Calu3 (cell line): ENCODE results near the gene DNM1L. TPM values are rescaled to one million over a fixed set of nuclear protein-coding genes. Genes with fewer than 3 reads are reported as not detected.

Experiments
- Bru-seq: library from RNA; stranded (reverse); fragments of 400-500 nt; gene quantifications from one replicate; lab custom pipeline; 2021; lab: Mats Ljungman, UMichigan
- BruChase-seq, 2 experiments: library from RNA; stranded (reverse); fragments of 400-500 nt; gene quantifications; one replicate each; lab custom pipeline; 2021; lab: Mats Ljungman, UMichigan
- BruUV-seq: library from RNA; stranded (reverse); fragments of 400-500 nt; replicated peaks from 2 replicates; lab custom pipeline; 2021; lab: Mats Ljungman, UMichigan
- CTCF ChIA-PET: fragments of 300-600 bp; sonication (Branson Sonifier 250); formaldehyde crosslinking; loops from one replicate; lab custom pipeline; 2022; ENCODE audit warnings: antibody characterized with exemption; lab: Charles Lee
- DNase-seq: peaks from one replicate; pipeline ENCODE4 v3.0.0; 2022
- H3K27ac Mint-ChIP-seq: one replicate; pipeline ENCODE4 v1.8.0; 2022; ENCODE audit warnings: mixed read lengths; ENCODE audit not compliant: unreplicated experiment
- H3K27me3 Mint-ChIP-seq: one replicate; pipeline ENCODE4 v1.8.0; 2022; ENCODE audit warnings: mixed read lengths; ENCODE audit not compliant: unreplicated experiment
- H3K36me3 Mint-ChIP-seq: one replicate; pipeline ENCODE4 v1.8.0; 2022; ENCODE audit warnings: mild to moderate bottlenecking, moderate library complexity, mixed read lengths; ENCODE audit not compliant: insufficient read depth, unreplicated experiment
- H3K4me1 Mint-ChIP-seq: one replicate; pipeline ENCODE4 v1.8.0; 2022; ENCODE audit warnings: mild to moderate bottlenecking, low read depth, mixed read lengths; ENCODE audit not compliant: unreplicated experiment
- H3K4me3 Mint-ChIP-seq: one replicate; pipeline ENCODE4 v1.8.0; 2022; ENCODE audit warnings: mild to moderate bottlenecking, low read depth, moderate library complexity, mixed read lengths; ENCODE audit not compliant: unreplicated experiment
- H3K9me3 Mint-ChIP-seq: one replicate; pipeline ENCODE4 v1.8.0; 2022; ENCODE audit warnings: low read depth, mixed read lengths; ENCODE audit not compliant: unreplicated experiment
- intact Hi-C: fragments of 100-400 bp; cut with micrococcal nuclease; formaldehyde crosslinking; loops from one replicate; pipeline ENCODE4 v1.10.0; 2022; ENCODE audit not compliant: unreplicated experiment
- long read RNA-seq: library from polyadenylated mRNA; stranded (forward); transcript quantifications from one replicate; pipeline ENCODE4 v2.0.0, GENCODE V29; 2022
- total RNA-seq: library from RNA; stranded (reverse); gene quantifications from 2 replicates; pipeline ENCODE4 v1.2.3, GENCODE V29; 2022
- TF ChIP-seq, protein P1 (sequence below): fragments of 200-600 bp; IDR thresholded peaks from one replicate; pipeline ENCODE4 v1.8.0; 2022; ENCODE audit warnings: antibody characterized with exemption; ENCODE audit not compliant: unreplicated experiment

DNM1L gene
- total RNA-seq = 74.6 and 77.3 TPM in 2 replicates
- Bru-seq, nascent RNA = percentile 79 among the genes with signal in this experiment
- percentile 80 among the genes with signal in this experiment for BruChase-seq, experiment 1, labeled RNA remaining after a 6-hour chase
- percentile 74 among the genes with signal in this experiment for BruChase-seq, experiment 2, labeled RNA remaining after a 2-hour chase
- long read RNA-seq, full-length matches to known transcripts = 24 of 35 reads
- long read RNA-seq, partial matches to known transcripts = 3 of 35 reads
- long read RNA-seq, other reads (novel, unspliced or antisense) = 8 of 35 reads

- Mint-ChIP-seq H3K27ac (peak within 1 kb of the TSS; percentile 65), H3K4me1 (peaks cover 9% of the 10 kb centered on the region), H3K27me3 (no peaks in the 10 kb centered on the region), H3K4me3 (peak within 1 kb of the TSS; percentile 75), H3K9me3 (no peaks in the 10 kb centered on the region), H3K36me3 (peaks cover 18% of the 10 kb centered on the region)
- DNase-seq = peak; percentile 96
- intact Hi-C loops = no loop called here
- TF ChIP-seq, protein P1, sequence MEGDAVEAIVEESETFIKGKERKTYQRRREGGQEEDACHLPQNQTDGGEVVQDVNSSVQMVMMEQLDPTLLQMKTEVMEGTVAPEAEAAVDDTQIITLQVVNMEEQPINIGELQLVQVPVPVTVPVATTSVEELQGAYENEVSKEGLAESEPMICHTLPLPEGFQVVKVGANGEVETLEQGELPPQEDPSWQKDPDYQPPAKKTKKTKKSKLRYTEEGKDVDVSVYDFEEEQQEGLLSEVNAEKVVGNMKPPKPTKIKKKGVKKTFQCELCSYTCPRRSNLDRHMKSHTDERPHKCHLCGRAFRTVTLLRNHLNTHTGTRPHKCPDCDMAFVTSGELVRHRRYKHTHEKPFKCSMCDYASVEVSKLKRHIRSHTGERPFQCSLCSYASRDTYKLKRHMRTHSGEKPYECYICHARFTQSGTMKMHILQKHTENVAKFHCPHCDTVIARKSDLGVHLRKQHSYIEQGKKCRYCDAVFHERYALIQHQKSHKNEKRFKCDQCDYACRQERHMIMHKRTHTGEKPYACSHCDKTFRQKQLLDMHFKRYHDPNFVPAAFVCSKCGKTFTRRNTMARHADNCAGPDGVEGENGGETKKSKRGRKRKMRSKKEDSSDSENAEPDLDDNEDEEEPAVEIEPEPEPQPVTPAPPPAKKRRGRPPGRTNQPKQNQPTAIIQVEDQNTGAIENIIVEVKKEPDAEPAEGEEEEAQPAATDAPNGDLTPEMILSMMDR = no peak
- CTCF ChIA-PET = no interaction called here
- no TSS peak for BruUV-seq
These were observed at the start of gene DNM1L for GRCh38 chr12:32679091-32679919. Gene DNM1L (plus strand): TSS chr12:32679301. CDS start chr12:32679364, 63 bp downstream.

- H3K4me3 Mint-ChIP-seq = no peak overlapping the region
- peaks cover 23% of the 10 kb centered on the region for H3K36me3 Mint-ChIP-seq
- H3K4me1 Mint-ChIP-seq = no peaks in the 10 kb centered on the region
- H3K27ac Mint-ChIP-seq = no peak overlapping the region
- TF ChIP-seq, protein P1 = no peak
- H3K27me3 Mint-ChIP-seq = no peaks in the 10 kb centered on the region
- no TSS peak for BruUV-seq
- no peaks in the 10 kb centered on the region for H3K9me3 Mint-ChIP-seq
- intact Hi-C loops = no loop called here
- DNase-seq = no peak
- CTCF ChIA-PET = no interaction called here
These were observed 37.7 kb upstream of the DNM1L start for GRCh38 chr12:32641287-32641901.

DNA sequence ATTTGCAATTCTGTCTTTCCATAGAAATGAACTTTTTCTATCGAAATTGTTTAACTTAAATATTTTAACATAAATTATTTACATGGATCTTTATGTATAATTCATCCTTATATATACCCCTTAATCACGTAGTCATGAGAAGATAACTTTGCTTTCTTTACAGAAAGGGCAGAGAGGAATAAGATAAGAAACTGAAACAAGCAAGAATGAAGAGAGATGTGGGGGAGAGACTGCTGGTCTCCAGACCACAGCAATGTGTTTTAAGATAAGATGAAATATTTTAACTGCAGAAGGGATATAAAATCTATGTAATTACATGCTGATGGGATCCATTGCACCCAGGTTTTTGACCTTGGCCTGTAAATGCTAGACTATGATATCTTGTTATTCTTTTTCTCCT lies 34.7 kb upstream of the DNM1L start:
- Mint-ChIP-seq H3K36me3 (peaks cover 11% of the 10 kb centered on the region), H3K27me3 (no peaks in the 10 kb centered on the region), H3K9me3 (no peaks in the 10 kb centered on the region), H3K27ac (no peak overlapping the region), H3K4me3 (no peak overlapping the region), H3K4me1 (no peaks in the 10 kb centered on the region)
- DNase-seq = no peak
- no TSS peak for BruUV-seq
- TF ChIP-seq, protein P1 = no peak
- intact Hi-C loops = no loop called here
- CTCF ChIA-PET = no interaction called here

- no peak for DNase-seq
- Mint-ChIP-seq H3K36me3 (peaks cover 10% of the 10 kb centered on the region), H3K27ac (no peak overlapping the region), H3K9me3 (no peaks in the 10 kb centered on the region), H3K4me1 (peaks cover 13% of the 10 kb centered on the region), H3K27me3 (no peaks in the 10 kb centered on the region), H3K4me3 (no peak overlapping the region)
- TF ChIP-seq, protein P1 = no peak
- CTCF ChIA-PET = no interaction called here
- no TSS peak for BruUV-seq
- intact Hi-C loops = no loop called here
These were observed 31.8 kb upstream of the DNM1L start for GRCh38 chr12:32647275-32647674.
